Neural progenitor cell (in vitro differentiated cells): Measurements from ENCODE around the gene FARP1. TPM values are rescaled to one million over a fixed set of nuclear protein-coding genes. Genes with fewer than 3 reads are reported as not detected.

Experiments used
- DNase-seq: peaks from one replicate; pipeline ENCODE4 v3.0.0-alpha.2; 2016; ENCODE audit warnings: low spot score
- H2AFZ ChIP-seq: fragments of 200-600 bp; sonication (generic); replicated peaks from 2 replicates; pipeline ENCODE4 v1.6.1; 2016; ENCODE audit warnings: antibody characterized with exemption
- H3F3A ChIP-seq: fragments of 200-600 bp; sonication (generic); 2 replicates; pipeline ENCODE4 v1.6.1; 2016; ENCODE audit warnings: antibody characterized with exemption, low read depth
- H3K27ac ChIP-seq: fragments of 200-600 bp; sonication (generic); 2 replicates; pipeline ENCODE4 v1.5.1; 2016; ENCODE audit warnings: mild to moderate bottlenecking
- H3K27me3 ChIP-seq: fragments of 200-600 bp; sonication (generic); 2 replicates; pipeline ENCODE4 v1.6.1; 2016; ENCODE audit warnings: mild to moderate bottlenecking, moderate library complexity
- H3K36me3 ChIP-seq: fragments of 200-600 bp; sonication (generic); 2 replicates; pipeline ENCODE4 v1.5.1; 2016
- H3K4me1 ChIP-seq: fragments of 200-600 bp; sonication (generic); 2 replicates; pipeline ENCODE4 v1.6.1; 2016; ENCODE audit warnings: mixed run types
- H3K4me2 ChIP-seq: fragments of 200-600 bp; sonication (generic); 2 replicates; pipeline ENCODE4 v1.6.1; 2016
- H3K4me3 ChIP-seq: fragments of 200-600 bp; sonication (generic); 2 replicates; pipeline ENCODE4 v1.5.1; 2016
- H3K79me2 ChIP-seq: fragments of 200-600 bp; sonication (generic); 2 replicates; pipeline ENCODE4 v1.6.1; 2016; ENCODE audit warnings: low read depth
- H3K9ac ChIP-seq: fragments of 200-600 bp; sonication (generic); 2 replicates; pipeline ENCODE4 v1.6.1; 2016
- H3K9me3 ChIP-seq: fragments of 200-600 bp; sonication (generic); 2 replicates; pipeline ENCODE4 v1.5.1; 2016; ENCODE audit warnings: low read depth
- H4K20me1 ChIP-seq: fragments of 200-600 bp; sonication (generic); 2 replicates; pipeline ENCODE4 v1.6.1; 2016; ENCODE audit warnings: low read depth
- H3K27ac Mint-ChIP-seq: 3 replicates; pipeline ENCODE4 v1.8.0; 2021; ENCODE audit warnings: mixed read lengths
- H3K27me3 Mint-ChIP-seq: 2 replicates; pipeline ENCODE4 v1.8.0; 2022; ENCODE audit warnings: low read depth, mild to moderate bottlenecking, inconsistent platforms, moderate library complexity, mixed read lengths; ENCODE audit not compliant: insufficient read depth
- H3K36me3 Mint-ChIP-seq: 3 replicates; pipeline ENCODE4 v1.8.0; 2021; ENCODE audit warnings: mixed read lengths
- H3K4me1 Mint-ChIP-seq: 3 replicates; pipeline ENCODE4 v1.8.0; 2021; ENCODE audit warnings: mixed read lengths
- H3K4me3 Mint-ChIP-seq: 3 replicates; pipeline ENCODE4 v1.8.0; 2021; ENCODE audit warnings: mild to moderate bottlenecking, moderate library complexity, mixed read lengths
- H3K9me3 Mint-ChIP-seq: 3 replicates; pipeline ENCODE4 v1.8.0; 2020; ENCODE audit warnings: mixed read lengths
- EZH2 ChIP-seq: fragments of 200-600 bp; sonication (generic); IDR thresholded peaks from 2 replicates; pipeline ENCODE4 v1.6.1; 2017; ENCODE audit warnings: antibody characterized with exemption, mild to moderate bottlenecking, moderate library complexity
- EZH2phosphoT487 ChIP-seq: fragments of 200-600 bp; sonication (generic); IDR thresholded peaks from 2 replicates; pipeline ENCODE4 v1.6.1; 2017; ENCODE audit warnings: antibody characterized with exemption
- total RNA-seq: library from RNA; depleted of rRNA; stranded (reverse); fragments of >200 nt; gene quantifications from 2 replicates; pipeline ENCODE4 v1.2.3, GENCODE V29; 2015; ENCODE audit warnings: low replicate concordance
- TF ChIP-seq, protein P1 (sequence below): fragments of 200-600 bp; sonication (generic); IDR thresholded peaks from 2 replicates; pipeline ENCODE4 v1.5.1; 2017; ENCODE audit warnings: antibody characterized with exemption, mild to moderate bottlenecking

FARP1 gene
- total RNA-seq, 1 donor from 2014 or later: 78.0 TPM

DNA sequence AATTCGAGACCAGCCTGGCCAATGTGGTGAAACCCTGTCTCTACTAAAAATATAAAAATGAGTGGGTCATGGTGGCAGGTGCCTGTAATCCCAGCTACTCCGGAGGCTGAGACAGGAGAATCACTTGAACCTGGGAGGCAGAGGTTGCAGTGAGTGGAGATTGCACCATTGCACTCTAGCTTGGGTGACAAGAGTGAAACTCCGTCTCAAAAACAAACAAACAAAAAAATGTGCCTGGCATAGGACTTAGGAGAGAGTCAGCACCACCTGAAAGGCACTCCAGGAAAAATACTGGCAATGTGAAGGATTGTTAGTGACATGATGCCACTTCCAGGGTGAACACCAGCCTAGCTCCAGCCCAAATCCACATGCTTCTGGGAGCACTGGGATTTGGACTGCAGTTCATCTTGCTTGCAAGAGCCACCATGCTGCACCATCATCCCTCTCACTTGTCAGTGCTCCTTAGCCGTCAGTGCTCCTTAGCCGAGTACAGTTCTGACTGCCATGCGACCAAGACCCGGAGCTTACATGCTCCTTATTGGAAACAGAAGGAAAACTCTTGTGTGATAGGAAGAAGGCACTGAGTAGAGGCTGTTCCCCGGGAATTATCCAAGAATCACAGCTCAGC, 179.3 kb downstream of the FARP1 start:
- Histone ChIP-seq H3K36me3 (no peaks in the 10 kb centered on the region), H2AFZ (no peak overlapping the region), H3F3A (peaks cover 15% of the 10 kb centered on the region), H3K4me2 (no peak overlapping the region), H3K79me2 (peaks cover 34% of the 10 kb centered on the region), H3K4me3 (no peak overlapping the region), H3K27ac (no peak overlapping the region), H3K9me3 (no peaks in the 10 kb centered on the region), H3K4me1 (peaks cover 38% of the 10 kb centered on the region), H3K9ac (no peak overlapping the region), H3K27me3 (no peaks in the 10 kb centered on the region), H4K20me1 (no peaks in the 10 kb centered on the region)
- H3K4me1 Mint-ChIP-seq: peaks cover 34% of the 10 kb centered on the region
- H3K27me3 Mint-ChIP-seq: peaks cover 4% of the 10 kb centered on the region
- H3K27ac Mint-ChIP-seq: no peak overlapping the region
- no peak overlapping the region for H3K4me3 Mint-ChIP-seq
- no peak for TF ChIP-seq EZH2phosphoT487
- TF ChIP-seq, protein P1, sequence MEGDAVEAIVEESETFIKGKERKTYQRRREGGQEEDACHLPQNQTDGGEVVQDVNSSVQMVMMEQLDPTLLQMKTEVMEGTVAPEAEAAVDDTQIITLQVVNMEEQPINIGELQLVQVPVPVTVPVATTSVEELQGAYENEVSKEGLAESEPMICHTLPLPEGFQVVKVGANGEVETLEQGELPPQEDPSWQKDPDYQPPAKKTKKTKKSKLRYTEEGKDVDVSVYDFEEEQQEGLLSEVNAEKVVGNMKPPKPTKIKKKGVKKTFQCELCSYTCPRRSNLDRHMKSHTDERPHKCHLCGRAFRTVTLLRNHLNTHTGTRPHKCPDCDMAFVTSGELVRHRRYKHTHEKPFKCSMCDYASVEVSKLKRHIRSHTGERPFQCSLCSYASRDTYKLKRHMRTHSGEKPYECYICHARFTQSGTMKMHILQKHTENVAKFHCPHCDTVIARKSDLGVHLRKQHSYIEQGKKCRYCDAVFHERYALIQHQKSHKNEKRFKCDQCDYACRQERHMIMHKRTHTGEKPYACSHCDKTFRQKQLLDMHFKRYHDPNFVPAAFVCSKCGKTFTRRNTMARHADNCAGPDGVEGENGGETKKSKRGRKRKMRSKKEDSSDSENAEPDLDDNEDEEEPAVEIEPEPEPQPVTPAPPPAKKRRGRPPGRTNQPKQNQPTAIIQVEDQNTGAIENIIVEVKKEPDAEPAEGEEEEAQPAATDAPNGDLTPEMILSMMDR: no peak
- no peak for TF ChIP-seq EZH2
- peaks cover 11% of the 10 kb centered on the region for H3K36me3 Mint-ChIP-seq
- H3K9me3 Mint-ChIP-seq: no peaks in the 10 kb centered on the region
- DNase-seq: no peak

DNA sequence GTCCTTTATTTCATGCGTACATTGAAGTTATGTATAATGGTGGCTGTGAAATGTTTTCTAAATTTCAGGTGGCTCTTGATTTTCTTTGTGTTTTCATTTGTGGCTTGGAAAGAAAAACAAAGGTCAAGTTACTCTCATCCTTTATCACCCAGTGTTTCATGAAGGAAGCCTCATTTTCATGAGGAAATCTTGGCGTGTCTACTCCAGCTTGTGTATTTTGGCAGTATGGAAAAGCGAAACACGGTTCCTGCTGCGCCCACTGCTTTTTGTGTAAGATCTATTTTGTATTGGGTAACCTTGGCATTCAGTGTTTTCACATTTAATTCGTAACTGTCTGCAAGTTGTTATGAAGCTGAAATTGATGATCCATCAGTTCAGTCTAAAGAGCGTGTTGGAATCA, 181.2 kb downstream of the FARP1 start:
- Mint-ChIP-seq H3K4me1 (peaks cover 53% of the 10 kb centered on the region), H3K36me3 (peaks cover 11% of the 10 kb centered on the region), H3K27ac (no peak overlapping the region), H3K9me3 (no peaks in the 10 kb centered on the region), H3K4me3 (no peak overlapping the region), H3K27me3 (peaks cover 2% of the 10 kb centered on the region)
- Histone ChIP-seq H3K79me2 (peaks cover 37% of the 10 kb centered on the region), H4K20me1 (peaks cover 4% of the 10 kb centered on the region), H3K27ac (no peak overlapping the region), H2AFZ (no peak overlapping the region), H3F3A (peaks cover 34% of the 10 kb centered on the region), H3K27me3 (no peaks in the 10 kb centered on the region), H3K9ac (no peak overlapping the region), H3K4me2 (peak overlapping the region; percentile 10), H3K4me3 (no peak overlapping the region), H3K36me3 (no peaks in the 10 kb centered on the region), H3K9me3 (no peaks in the 10 kb centered on the region), H3K4me1 (peaks cover 54% of the 10 kb centered on the region)
- no peak for DNase-seq
- TF ChIP-seq EZH2phosphoT487: no peak
- no peak for TF ChIP-seq EZH2
- TF ChIP-seq, protein P1: no peak

DNA sequence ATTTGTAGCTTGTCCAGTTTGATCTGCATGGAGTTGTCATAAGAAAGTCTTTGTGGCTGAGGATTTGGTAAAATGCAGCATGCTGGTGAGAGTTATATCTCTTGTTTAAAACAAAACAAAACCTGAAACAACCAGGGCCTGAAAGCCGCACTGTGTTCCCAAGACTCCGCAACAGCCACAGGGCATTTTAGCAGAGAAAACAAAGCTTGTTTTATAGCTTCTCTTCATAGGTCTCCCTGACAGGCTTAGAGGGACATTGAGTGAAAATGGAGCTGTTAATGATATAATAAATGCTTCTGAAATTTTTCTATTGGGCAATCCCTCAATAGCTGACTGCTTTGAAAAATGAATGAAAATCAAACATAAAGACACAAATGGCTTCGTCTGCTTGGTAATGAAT, 182.8 kb downstream of the FARP1 start:
- no peak overlapping the region for H3K4me3 ChIP-seq
- DNase-seq: no peak
- H3K27me3 ChIP-seq: no peaks in the 10 kb centered on the region
- Mint-ChIP-seq H3K27ac (no peak overlapping the region), H3K27me3 (peaks cover 2% of the 10 kb centered on the region), H3K4me1 (peaks cover 60% of the 10 kb centered on the region), H3K4me3 (no peak overlapping the region), H3K9me3 (no peaks in the 10 kb centered on the region), H3K36me3 (peaks cover 6% of the 10 kb centered on the region)
- H3K9me3 ChIP-seq: no peaks in the 10 kb centered on the region
- H3F3A ChIP-seq: peaks cover 41% of the 10 kb centered on the region
- peak overlapping the region; percentile 85 for H3K27ac ChIP-seq
- H4K20me1 ChIP-seq: peaks cover 4% of the 10 kb centered on the region
- peaks cover 58% of the 10 kb centered on the region for H3K4me1 ChIP-seq
- no peaks in the 10 kb centered on the region for H3K36me3 ChIP-seq
- no peak overlapping the region for H2AFZ ChIP-seq
- H3K79me2 ChIP-seq: peaks cover 53% of the 10 kb centered on the region
- peak overlapping the region; percentile 86 for H3K4me2 ChIP-seq
- TF ChIP-seq EZH2 (no peak), EZH2phosphoT487 (no peak)
- TF ChIP-seq, protein P1: no peak
- H3K9ac ChIP-seq: no peak overlapping the region
